Cerebellar cortex (tissue), 1 donor: ENCODE results near the gene CLIC1.

Experiments used
- DNase-seq: peaks from one replicate; pipeline ENCODE4 v3.0.0-alpha.2; 2015; ENCODE audit warnings: low spot score

The CLIC1 gene

DNA sequence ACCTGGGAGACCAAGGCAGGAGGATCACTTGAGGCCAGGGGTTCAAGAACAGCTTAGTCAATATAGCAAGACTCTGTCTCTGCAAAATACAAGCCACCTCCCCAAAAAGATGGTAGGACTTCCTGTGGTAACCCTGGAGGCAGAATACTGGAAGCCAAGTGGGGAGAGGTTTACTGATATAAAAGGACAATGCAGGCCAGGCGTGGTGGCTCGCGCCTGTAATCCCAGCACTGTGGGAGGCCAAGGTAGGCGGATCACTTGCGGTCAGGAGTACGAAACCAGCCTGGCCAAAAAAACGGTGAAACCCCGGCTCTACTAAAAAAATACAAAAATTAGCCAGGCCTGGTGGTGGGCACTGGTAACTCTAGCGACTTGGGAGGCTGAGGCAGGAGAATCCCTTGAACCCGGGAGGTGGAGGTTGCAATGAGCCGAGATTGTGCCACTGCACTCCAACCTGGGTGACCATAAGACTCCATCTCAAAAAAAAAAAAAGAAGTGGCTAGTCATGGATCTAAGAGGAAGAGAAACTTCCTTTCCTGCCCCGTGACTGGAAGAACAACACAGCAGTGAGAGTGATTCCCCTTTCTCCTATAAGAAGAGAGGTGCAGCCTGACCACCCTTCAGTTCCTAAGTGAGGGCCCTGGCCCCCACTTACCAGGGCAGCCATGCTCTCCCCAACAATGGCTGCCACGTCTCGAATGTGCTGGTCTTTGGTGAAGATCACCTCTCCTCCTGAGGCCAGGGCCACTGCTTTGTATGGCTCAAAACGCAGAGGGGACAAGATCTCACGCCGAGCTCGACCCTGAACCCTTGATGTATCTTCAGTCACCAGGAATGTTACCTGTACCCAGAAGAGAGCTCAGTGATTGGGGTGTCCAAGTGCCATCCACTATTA, 32.3 kb upstream of the CLIC1 start:
- no peak for DNase-seq

DNA sequence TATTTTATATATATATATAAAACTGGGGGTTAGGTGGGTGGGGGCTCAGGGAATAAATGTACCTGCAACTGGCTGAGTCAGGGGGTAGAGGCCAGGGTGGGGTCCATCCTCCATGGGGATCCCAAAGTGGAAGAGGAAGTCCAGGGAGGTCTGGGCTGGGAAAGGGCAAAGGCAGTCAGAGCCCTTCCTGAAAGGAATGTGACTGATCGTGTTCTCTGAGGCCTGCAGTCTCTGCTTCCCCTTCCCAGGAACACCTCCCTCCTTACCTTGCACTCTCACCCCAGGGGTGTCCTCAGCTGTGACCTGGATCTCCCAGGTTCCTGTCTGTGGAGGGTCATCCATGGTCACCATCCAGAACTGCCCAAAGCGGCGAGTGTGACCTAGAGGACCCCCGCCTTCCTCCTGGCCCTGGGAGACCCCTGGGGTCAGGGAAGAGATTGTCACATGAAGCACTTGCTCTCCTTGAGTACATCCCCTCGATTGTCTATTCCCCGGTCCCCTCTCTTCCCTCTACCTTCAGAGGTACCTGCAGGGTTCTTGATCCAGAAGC, 30.8 kb upstream of the CLIC1 start:
- no peak for DNase-seq

DNA sequence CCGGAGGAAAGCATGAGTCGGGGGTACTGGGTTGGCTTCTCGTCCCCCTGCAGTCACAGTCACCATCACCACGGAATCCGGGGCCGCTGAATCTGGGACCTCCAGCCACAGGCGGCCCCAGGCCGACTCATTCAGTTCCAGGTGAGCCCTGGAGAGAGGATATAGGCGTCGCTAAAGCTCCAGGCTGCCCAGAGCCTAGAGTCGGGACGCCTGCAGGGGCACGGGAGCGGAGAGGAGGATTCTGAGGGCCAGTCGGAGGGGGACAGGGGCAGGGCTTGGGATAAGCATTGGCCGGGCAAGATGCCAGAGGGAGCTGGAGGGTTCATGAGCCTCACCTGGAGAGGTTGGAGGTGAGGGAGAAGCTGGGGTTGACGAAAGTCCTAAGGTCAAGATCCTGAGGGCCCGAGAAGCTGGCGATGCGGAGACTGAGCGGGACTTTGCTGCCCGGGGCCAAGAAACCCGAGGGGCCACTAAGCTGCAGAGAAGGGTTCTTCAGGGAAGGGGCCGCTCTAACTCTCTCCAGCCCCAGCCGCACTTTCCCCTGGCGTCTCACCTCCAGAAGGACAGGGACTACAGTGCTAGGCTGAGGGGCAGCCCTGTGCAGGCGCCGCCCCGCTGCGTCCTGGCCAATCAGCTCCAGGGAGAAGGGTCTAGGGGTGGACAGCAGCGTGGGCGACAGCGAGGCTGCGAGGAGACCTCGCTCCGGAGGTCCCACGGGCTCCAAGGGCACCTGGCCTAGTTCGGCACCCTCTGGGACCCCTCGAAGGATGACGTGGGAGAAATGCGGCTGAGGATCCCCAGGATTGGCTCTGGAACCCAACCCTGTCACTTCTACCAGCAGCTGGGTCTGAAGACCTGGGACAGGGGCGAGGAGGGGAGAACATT, 29.8 kb upstream of the CLIC1 start:
- no peak for DNase-seq

DNA sequence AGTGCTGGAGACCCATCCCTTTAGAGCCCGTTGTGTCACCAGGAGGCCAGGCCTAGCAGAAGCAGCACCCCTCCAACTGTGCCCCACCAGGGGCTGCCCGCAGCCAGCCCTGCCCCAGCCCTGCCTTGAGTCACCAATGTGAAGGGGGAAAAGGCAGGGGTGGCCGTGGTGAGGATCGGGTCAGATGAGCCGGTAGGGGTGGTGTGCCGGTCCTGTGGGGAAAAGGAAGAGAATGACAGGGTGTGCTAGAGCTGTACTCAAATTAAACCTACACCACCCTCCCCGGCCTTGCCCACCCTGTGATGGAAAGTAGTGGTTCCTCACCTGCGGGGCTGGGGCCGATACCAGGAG, 29.2 kb upstream of the CLIC1 start:
- DNase-seq, result no peak

DNA sequence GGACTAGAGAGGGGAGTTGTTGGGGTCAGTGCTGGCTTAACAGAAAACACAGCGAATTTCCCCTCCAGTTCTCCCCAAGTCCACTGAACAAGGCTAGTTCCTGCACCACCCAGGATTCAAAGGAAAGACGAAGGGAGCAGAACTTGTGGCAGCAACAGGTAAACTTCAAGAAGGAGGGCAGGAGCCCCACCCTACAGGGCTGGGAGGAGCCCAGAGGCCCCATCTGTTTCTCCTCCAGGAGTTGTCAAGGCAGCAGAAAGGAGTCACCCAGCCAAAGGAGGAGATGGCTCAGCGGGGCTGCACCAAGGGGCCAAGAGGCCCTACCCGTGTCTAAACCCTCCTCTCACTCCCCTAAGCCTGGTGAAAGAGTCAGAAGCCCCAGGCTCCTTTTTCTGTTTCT, 27.9 kb upstream of the CLIC1 start:
- no peak for DNase-seq

DNA sequence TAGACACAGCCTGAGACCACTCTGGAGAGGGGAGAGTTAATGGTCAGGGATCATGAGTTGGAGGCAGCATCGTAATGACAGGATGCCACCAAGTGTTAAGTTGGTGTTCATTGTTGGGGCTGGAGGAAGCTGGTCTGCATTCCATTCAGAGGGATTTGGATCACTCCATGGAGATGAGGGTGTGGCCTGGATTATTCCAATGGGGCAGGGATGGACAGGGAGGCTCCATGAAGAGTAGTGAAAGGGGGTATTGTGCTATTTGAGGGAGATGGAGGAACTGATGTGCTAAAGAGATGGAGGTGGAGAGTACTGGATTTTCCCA, 27.2 kb upstream of the CLIC1 start:
- peak; percentile 74 for DNase-seq

DNA sequence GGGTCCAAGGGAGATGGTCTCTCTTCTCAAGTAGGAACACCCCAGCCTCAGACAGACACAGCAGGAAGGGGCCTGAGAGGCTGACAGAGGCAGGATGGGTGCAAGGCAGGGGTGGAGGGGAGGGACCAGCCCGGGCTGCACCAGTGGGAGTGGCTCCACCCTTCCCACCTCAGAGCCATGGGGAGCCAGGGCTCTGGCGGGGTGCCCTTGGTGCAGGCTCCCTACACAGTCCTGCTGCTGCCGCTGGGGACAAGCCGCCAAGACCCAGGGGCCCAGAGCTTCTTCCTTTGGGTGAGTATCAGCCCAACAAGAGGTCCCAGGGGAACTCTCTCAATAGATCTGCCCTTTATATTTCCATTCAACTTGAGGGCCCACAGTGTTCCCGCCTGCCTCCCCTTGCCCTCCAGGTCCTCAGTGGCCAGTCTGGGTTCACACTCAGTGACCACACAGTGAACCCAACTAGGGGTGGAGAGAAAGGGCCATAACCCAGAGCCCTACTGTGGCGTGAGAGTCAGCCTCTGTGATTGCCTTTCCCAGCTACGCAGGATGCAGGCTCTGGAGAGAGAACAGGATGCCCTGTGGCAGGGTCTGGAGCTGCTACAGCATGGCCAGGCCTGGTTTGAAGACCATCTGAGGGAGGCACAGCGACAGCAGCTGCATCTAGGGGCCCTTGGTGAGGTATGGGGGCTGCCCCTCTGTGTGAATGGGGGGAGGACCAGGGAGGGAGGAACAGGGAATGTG, 26.7 kb upstream of the CLIC1 start:
- DNase-seq, result no peak

DNA sequence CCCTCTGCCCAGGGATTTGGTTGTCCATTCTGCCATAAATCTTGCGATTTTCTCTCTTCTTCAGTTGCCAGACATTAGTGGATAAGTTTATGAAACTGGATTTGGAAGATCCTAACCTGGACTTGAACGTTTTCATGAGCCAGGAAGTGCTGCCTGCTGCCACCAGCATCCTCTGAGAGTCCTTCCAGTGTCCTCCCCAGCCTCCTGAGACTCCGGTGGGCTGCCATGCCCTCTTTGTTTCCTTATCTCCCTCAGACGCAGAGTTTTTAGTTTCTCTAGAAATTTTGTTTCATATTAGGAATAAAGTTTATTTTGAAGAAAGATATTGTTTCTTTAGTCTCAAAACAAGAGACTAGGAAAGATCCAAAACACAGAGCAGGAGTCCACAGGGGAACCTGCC, 26.0 kb upstream of the CLIC1 start, which contains the start of gene SAPCD1:
Gene SAPCD1 (plus strand): TSS at position 301 of the 400 bp plus-strand sequence. CDS start 399 bp downstream, outside the sequence.
- DNase-seq, result no peak

DNA sequence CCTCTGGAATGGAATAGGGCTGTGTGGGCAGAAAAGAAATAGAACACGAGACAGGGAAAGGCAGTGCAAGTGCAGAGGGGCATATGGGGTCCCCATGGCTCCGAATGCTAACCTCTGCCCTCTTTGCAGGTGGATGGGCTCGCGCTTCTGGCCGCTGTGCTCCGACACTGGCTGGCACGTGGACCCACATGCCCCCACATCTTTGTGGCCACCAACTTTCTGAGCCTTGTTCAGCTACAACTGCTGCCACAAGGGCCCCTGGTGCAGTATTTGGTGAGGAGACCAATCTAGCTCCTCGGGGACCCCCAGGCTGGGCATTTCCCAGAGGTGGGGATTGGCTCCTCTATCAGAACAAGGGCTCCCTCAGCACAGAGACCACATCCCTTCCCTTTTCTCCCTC, 25.0 kb upstream of the CLIC1 start:
- no peak for DNase-seq

DNA sequence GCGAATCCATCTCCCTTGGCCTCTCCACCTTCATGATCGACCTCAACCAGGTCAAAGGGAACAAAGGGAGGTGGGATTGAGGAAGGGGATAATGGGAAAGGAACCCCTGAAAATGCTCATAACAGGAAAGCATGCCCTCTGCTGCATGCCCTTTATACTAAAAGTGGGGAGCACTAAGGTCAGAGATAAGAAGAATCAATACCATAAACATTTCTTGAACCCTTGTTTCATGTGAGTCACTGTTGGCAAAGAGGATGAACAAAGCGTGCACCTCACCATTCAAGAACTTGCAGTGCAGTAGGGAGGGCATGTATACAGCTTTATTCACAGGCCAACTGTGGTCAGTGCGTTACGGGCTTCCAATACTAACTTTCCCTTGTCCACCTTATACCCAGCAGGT, 24.5 kb upstream of the CLIC1 start:
- DNase-seq, result no peak

DNA sequence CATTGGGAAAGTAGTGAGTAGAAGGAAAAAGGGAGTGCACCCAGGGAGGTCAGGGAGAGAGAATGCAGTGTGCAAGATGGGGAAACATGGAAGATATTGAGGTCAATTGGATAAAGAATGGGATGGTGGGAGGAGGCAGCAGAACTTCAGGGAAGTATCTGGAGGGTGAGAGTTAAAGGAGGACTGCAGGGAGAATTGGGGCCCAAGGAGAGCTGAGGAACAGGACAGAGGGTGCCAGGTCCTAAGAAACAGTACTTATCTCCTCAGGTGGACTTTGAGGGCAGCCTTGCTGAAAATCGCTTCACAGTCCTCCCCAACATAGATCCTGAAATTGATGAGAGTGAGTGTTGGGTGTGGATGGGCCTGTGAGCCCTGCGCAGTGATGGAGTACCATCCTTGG, 22.0 kb upstream of the CLIC1 start:
- no peak for DNase-seq

DNA sequence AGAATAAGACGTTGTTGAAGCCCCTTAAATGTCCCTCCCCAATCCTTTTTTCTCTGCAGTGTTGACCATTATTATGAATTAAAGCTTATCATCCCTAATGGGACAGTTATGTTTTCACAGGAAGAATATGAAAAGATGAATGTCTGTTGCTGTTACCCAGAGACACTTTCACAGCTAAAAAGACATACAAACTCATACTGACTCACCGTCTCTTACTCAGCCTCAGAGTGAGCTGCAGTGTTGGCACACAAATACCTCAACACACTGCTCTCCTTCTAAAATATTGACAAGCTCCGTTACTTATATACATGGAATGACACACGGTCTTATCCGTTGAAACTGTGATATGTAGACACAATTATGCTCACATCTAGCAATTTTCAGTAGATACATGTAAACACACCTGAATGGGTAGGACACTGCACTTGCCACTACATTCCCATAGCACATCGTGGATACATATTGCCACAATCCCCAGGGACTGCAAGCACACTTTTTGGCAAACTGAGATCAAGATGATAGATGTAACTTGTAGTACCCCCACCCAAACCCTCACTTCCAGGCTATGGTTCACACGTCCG, 16.5 kb upstream of the CLIC1 start:
- no peak for DNase-seq

DNA sequence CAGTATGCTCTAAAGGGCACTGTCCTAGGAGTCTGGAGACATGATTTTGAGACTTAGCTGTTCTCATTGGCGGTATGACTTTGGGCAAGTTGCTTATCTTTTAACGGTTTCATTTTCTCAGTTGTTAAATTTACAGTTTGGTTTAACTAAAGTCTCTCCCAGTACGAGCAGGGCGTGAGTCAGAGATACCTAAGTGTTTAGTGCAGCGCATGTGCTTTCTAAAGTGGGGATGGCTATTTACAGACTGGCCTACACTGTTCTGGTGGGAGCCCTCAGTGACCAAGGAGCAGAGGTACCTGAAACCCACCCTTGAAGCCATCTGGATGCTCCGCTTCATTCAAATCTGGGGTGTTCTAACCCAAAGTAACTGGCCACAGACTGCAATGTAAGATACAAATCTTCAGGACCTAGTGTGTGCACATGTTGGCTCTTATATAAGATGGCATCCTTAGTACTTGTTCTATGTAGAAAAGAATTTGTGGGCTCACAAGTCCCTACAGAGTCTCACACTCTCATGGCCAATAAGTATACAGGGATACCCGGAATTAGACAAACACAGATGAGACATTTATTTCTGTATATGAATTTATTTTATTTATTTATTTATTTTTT, 14.2 kb upstream of the CLIC1 start:
- no peak for DNase-seq

DNA sequence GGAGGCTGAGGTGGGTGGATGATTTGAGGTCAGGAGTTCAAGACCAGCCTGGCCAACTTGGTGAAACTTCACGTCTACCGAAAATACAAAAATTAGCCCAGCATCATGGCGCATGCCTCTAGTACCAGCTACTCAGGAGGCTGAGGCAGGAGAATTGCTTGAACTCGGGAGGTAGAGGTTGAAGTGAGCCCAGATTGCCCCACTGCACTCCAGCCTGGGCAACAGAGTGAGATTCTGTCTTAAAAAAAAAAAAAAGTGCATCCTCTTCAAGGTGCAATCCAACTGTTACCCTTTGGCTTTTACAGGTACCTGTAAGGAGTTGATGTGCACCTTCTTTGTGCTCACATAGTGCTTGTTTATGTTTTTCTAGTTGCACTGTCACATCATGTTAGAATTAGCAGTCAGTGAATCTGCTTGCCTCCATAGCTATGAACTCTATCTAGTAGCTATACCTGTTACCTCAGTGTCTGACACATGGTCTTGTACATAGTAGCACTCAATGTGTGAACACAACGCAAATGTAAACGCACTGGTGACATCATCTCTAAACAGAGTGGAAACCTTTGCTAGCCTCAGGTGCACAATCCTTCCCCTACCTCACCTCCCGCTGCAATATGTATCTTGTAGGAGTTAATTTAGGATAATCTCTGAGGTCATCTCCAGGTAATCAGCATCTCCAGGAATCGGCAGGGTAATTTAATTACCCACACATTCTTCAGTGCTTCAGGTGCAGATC, 13.1 kb upstream of the CLIC1 start:
- DNase-seq, result no peak

DNA sequence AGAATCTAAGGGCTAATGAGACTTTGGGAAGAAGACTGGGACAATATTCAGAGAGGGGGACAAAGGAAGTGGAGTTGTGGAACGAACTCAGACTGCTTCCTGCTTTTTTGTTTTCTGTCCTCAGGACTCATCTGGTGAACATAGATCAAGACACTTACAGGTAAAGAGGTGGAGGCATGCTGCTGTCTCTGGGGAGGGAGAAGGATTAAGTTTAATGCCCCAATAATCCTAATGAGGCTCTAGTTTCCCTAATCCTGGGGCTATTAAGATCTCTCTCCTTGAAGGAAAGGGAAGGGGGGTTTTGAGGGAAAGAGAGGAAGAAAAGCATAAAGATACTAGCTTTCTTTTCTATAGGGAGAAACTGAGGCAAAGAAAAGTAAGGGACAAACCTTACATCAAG, 8.1 kb upstream of the CLIC1 start:
- DNase-seq, result no peak

DNA sequence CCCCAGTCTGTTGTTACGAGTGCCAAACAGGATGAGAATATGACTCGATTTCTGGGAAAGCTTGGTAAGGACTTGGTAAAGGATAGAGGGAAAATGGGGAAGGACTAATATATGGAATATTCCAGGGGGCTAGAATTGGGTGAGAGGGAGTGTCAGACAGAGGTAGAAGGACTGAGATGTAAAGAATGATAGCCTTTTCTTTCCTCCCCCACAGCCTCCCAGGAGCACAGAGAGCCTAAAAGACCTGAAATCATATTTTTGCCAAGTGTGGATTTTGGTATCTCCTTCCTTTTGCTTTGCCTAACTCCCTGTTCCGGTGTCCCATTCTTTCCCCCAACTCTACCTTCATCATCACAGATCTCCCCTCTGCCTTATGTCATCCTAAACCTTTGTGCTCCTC, 6.6 kb upstream of the CLIC1 start:
- no peak for DNase-seq

DNA sequence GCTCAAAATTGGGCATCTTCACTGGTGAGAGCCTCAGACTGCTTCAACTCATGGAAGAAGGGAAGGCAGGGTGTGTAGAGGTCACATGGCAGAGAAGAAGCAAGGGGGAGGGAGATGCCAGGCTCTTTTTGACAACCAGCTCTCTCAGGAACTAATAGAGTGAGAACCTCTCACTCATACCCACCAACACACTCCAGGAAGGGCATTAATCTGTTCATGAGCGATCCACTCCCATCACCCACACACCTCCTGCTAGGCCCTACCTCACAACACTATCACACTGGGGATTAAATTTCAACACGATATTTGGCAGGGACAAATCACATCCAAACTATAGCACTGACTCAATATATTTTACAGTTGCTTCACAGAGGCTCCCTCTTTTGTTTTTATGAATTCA, 5.5 kb upstream of the CLIC1 start:
- no peak for DNase-seq

DNA sequence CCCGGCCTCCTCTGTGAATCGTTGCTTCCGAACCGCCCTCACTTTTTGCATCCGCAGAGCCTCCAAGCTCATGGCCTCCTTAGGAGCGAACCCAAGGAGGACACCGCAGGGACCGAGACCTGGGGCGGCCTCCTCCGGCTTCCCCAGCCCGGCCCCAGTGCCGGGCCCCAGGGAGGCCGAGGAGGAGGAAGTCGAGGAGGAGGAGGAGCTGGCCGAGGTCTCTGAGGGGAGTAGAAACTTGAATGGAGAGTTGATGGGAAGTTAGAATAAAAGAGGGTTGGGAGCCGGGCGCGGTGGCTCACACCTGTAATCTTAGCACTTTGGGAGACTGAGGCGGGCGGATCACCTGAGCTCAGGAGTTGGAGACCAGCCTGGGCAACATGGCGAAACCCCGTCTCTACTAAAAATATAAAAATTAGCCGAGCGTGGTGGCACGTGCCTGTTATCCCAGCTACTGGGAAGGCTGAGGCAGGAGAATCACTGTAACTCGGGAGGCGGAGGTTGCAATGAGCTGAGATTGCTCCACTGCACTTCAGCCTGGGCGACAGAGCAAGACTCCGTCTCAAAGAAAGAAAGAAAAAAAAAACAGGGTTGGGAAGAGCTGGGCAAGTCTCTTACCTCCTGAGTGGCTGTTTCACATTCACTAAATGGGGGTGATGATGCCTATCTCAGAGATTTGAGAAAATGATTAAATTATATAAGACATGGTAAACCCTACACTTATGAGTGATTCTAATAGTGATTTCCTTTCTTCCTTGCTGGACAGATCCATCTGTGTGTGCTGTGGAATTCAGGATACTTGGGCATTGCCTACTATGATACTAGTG, 4.3 kb upstream of the CLIC1 start:
- DNase-seq, result no peak

DNA sequence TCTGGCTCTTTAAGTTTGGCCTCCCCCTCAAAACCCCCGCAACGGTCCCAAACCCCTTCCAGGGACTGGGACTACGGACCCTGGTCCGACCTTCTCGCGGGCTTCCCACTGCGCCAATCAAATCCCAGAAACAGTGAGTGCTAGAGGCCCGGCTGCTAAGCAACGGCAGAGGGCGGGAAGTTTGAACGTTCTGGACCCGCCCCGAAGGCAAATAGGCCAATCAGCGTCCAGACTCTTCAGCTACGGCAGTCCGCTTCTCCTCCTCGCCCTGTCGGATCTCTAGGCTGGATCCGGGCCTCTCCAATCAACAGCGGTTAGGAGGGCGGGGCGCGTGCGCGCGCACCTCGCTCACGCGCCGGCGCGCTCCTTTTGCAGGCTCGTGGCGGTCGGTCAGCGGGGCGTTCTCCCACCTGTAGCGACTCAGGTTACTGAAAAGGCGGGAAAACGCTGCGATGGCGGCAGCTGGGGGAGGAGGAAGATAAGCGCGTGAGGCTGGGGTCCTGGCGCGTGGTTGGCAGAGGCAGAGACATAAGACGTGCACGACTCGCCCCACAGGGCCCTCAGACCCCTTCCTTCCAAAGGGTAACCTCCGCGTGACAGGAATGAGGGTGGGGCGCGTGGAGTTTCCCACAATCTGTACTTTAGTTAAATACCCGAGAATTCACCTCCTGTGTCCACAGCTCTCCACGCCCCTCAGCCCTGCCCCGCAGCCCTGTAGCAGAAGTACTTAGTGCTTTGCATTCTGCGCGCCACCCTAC, 3.5 kb upstream of the CLIC1 start, which contains the start of gene MSH5:
Gene MSH5 (plus strand): TSS at position 367 of the 758 bp plus-strand sequence. CDS start 462 bp downstream, outside the sequence.
- DNase-seq, result peak; percentile 100
